Astrocyte of the hippocampus (primary cell): Measurements from ENCODE around the gene ALDH18A1.

Experiments
- DNase-seq: peaks from one replicate; pipeline ENCODE4 v3.0.0; 2011; ENCODE audit warnings: low read depth, low spot score

Gene ALDH18A1

GRCh38 chr10:95556994-95557767 is 99.3 kb downstream of the ALDH18A1 start:
- DNase-seq, result no peak
